Neural crest cell (in vitro differentiated cells): ENCODE results near the gene FRYL. TPM values are rescaled to one million over a fixed set of nuclear protein-coding genes. Genes with fewer than 3 reads are reported as not detected.

Source experiments
- DNase-seq: peaks from one replicate; pipeline ENCODE4 v3.0.0; 2021; ENCODE audit warnings: low read depth, mixed read lengths, low spot score
- H3K27ac Mint-ChIP-seq: one replicate; pipeline ENCODE4 v1.8.0; 2021; ENCODE audit warnings: mild to moderate bottlenecking, mixed read lengths; ENCODE audit not compliant: unreplicated experiment
- H3K27me3 Mint-ChIP-seq: 2 replicates; pipeline ENCODE4 v1.8.0; 2021; ENCODE audit warnings: low read depth, mild to moderate bottlenecking, mixed read lengths
- H3K36me3 Mint-ChIP-seq: 2 replicates; pipeline ENCODE4 v1.8.0; 2021; ENCODE audit warnings: low read depth, mild to moderate bottlenecking, mixed read lengths
- H3K4me1 Mint-ChIP-seq: 2 replicates; pipeline ENCODE4 v1.8.0; 2021; ENCODE audit warnings: mixed read lengths
- H3K4me3 Mint-ChIP-seq: one replicate; pipeline ENCODE4 v1.8.0; 2021; ENCODE audit warnings: mild to moderate bottlenecking, mixed read lengths
- H3K9me3 Mint-ChIP-seq: 2 replicates; pipeline ENCODE4 v1.8.0; 2021; ENCODE audit warnings: mixed read lengths
- total RNA-seq: library from RNA; stranded (reverse); gene quantifications from 2 replicates; pipeline ENCODE4 v1.2.1, GENCODE V29; 2021
- TF ChIP-seq, protein P1 (sequence below): fragments of 200-600 bp; sonication (generic); conservative IDR thresholded peaks from 2 replicates; pipeline ENCODE4 v1.5.0; 2021; ENCODE audit warnings: antibody characterized with exemption, mild to moderate bottlenecking

Gene FRYL
- total RNA-seq, 1 donor from 2014 or later, result 48.7 TPM

- H3K4me3 Mint-ChIP-seq, result no peak overlapping the region
These were observed 86.1 kb downstream of the FRYL start for GRCh38 chr4:48693856-48694574.

DNA sequence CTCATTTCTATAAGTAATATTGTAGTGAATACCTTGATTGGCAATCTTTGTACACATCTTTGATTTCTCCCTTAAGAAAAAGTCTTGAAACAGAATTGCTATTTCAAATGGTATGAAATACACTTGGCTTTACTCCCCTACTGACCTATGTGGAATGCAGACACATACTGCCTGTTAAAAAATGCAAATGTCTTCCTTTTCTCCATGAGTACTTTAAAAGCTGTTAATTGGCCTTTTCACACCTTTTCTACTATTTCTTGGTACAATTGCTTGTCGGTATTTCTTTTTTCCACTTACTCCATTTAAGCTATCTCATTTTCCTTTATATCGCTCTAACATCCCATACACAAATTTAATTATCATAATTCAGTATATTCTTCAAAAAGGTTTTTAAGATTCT is 87.2 kb downstream of the FRYL start:
- peaks cover 23% of the 10 kb centered on the region for H3K4me1 Mint-ChIP-seq
- H3K27ac Mint-ChIP-seq, result no peak overlapping the region
- TF ChIP-seq, protein P1, sequence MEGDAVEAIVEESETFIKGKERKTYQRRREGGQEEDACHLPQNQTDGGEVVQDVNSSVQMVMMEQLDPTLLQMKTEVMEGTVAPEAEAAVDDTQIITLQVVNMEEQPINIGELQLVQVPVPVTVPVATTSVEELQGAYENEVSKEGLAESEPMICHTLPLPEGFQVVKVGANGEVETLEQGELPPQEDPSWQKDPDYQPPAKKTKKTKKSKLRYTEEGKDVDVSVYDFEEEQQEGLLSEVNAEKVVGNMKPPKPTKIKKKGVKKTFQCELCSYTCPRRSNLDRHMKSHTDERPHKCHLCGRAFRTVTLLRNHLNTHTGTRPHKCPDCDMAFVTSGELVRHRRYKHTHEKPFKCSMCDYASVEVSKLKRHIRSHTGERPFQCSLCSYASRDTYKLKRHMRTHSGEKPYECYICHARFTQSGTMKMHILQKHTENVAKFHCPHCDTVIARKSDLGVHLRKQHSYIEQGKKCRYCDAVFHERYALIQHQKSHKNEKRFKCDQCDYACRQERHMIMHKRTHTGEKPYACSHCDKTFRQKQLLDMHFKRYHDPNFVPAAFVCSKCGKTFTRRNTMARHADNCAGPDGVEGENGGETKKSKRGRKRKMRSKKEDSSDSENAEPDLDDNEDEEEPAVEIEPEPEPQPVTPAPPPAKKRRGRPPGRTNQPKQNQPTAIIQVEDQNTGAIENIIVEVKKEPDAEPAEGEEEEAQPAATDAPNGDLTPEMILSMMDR, result no peak
- DNase-seq, result no peak
- H3K4me3 Mint-ChIP-seq, result no peak overlapping the region
- peaks cover 2% of the 10 kb centered on the region for H3K36me3 Mint-ChIP-seq
- peaks cover 3% of the 10 kb centered on the region for H3K9me3 Mint-ChIP-seq
- no peaks in the 10 kb centered on the region for H3K27me3 Mint-ChIP-seq

More at GRCh38 chr4:48693856-48694574, 86.1 kb downstream of the FRYL start:
- Mint-ChIP-seq H3K9me3 (peaks cover 3% of the 10 kb centered on the region), H3K36me3 (peaks cover 2% of the 10 kb centered on the region), H3K4me1 (peaks cover 29% of the 10 kb centered on the region), H3K27ac (no peak overlapping the region), H3K27me3 (no peaks in the 10 kb centered on the region)
- TF ChIP-seq, protein P1, result no peak
- no peak for DNase-seq

- TF ChIP-seq, protein P1, result no peak
- no peak overlapping the region for H3K27ac Mint-ChIP-seq
These were observed 88.0 kb downstream of the FRYL start for GRCh38 chr4:48692044-48692443.

GRCh38 chr4:48688953-48689352 is 91.1 kb downstream of the FRYL start:
- Mint-ChIP-seq H3K4me1 (peaks cover 28% of the 10 kb centered on the region), H3K36me3 (no peaks in the 10 kb centered on the region), H3K4me3 (no peak overlapping the region), H3K27me3 (no peaks in the 10 kb centered on the region), H3K27ac (no peak overlapping the region), H3K9me3 (no peaks in the 10 kb centered on the region)
- TF ChIP-seq, protein P1, result no peak
- no peak for DNase-seq

More at GRCh38 chr4:48692044-48692443, 88.0 kb downstream of the FRYL start:
- Mint-ChIP-seq H3K36me3 (peaks cover 2% of the 10 kb centered on the region), H3K9me3 (peaks cover 3% of the 10 kb centered on the region), H3K4me1 (peaks cover 27% of the 10 kb centered on the region), H3K4me3 (no peak overlapping the region), H3K27me3 (no peaks in the 10 kb centered on the region)
- DNase-seq, result no peak

DNA sequence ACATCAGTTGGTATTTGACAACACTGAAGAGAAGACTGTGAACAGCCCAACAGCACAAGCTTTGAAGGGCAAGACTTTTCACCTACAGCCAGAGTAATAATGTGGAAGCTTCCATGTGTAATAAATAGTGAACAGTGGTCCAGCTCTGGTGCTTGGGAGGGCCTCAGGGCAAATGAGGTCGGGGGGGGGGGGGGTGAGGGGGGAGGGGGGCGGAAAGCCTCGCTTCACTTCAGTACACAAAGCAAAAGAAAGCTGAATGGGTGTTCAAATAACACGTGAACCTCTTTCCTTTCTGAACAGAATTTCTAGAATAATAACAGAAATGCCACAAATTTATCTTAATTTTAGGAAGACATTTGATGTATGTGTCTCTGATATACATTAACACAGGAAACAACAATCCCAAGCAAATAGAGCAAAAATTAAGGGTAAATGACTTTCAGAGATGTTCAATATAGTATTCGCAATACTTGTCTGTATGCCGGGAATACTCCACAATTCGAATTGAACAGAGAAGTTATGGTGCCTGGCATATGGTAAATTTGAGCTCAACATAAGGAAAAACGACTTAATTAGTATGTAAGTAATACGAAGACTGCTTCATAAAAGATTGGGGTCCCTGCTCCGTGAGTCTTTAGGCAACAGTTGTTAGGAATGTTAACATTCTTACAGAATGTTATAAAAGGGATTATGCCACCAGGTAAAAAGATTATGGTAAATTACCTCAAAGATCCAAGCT is 92.6 kb downstream of the FRYL start:
- Mint-ChIP-seq H3K9me3 (no peaks in the 10 kb centered on the region), H3K36me3 (peaks cover 8% of the 10 kb centered on the region), H3K27ac (peak overlapping the region; percentile 28), H3K4me3 (no peak overlapping the region), H3K4me1 (peaks cover 25% of the 10 kb centered on the region), H3K27me3 (no peaks in the 10 kb centered on the region)
- no peak for DNase-seq
- TF ChIP-seq, protein P1, result no peak
